IMR-90 (cell line): ENCODE data around the gene TRAF7. TPM values are rescaled to one million over a fixed set of nuclear protein-coding genes. Genes with fewer than 3 reads are reported as not detected.

ENCODE experiments used
- ATAC-seq: fragments of 200-7000 bp; cut with Tn5 transposase; 2 replicates; pipeline ENCODE4 v1.9.1; 2020; ENCODE audit warnings: low read depth, mild to moderate bottlenecking, moderate library complexity
- BruUV-seq: library from RNA; stranded (reverse); fragments of 400-500 nt; replicated peaks from 2 replicates; lab custom pipeline; 2021; lab: Mats Ljungman, UMichigan
- CTCF ChIA-PET: fragments of 300-600 bp; formaldehyde crosslinking; extraction: SDS; loops from one replicate; lab custom pipeline; 2021; ENCODE audit warnings: antibody characterized with exemption; lab: Yijun Ruan, JAX
- POLR2A ChIA-PET: fragments of 300-600 bp; sonication (Branson Sonifier 250); formaldehyde crosslinking; loops from one replicate; lab custom pipeline; 2022; ENCODE audit warnings: antibody characterized with exemption; ENCODE audit not compliant: unreplicated experiment; lab: Charles Lee
- DNase-seq: peaks from one replicate; pipeline ENCODE4 v3.0.0; 2013
- H2AFZ ChIP-seq: replicated peaks from 2 replicates; pipeline ENCODE3; 2013; ENCODE audit warnings: low read length, mild to moderate bottlenecking; ENCODE audit not compliant: poor library complexity
- H2AK5ac ChIP-seq: 2 replicates; pipeline ENCODE4 v1.6.1; 2013; ENCODE audit warnings: low read depth, low read length, inconsistent platforms
- H2AK9ac ChIP-seq: replicated peaks from 2 replicates; pipeline ENCODE3; 2013; ENCODE audit warnings: mild to moderate bottlenecking, low read depth, low read length, moderate library complexity; ENCODE audit not compliant: poor library complexity
- H2BK120ac ChIP-seq: 2 replicates; pipeline ENCODE4 v1.6.1; 2013; ENCODE audit warnings: low read depth, low read length, inconsistent platforms
- H2BK15ac ChIP-seq: 3 replicates; pipeline ENCODE4 v1.6.1; 2013; ENCODE audit warnings: low read depth, low read length, inconsistent platforms
- H2BK20ac ChIP-seq: 2 replicates; pipeline ENCODE4 v1.6.1; 2013; ENCODE audit warnings: low read depth, mild to moderate bottlenecking, inconsistent platforms, low read length, moderate library complexity
- H2BK5ac ChIP-seq: 2 replicates; pipeline ENCODE4 v1.6.1; 2013; ENCODE audit warnings: mild to moderate bottlenecking, low read depth, low read length, inconsistent platforms; ENCODE audit not compliant: poor library complexity, severe bottlenecking
- H3K14ac ChIP-seq: replicated peaks from 2 replicates; pipeline ENCODE4 v1.6.1; 2013; ENCODE audit warnings: low read depth, low read length, inconsistent platforms
- H3K18ac ChIP-seq: 2 replicates; pipeline ENCODE4 v1.6.1; 2013; ENCODE audit warnings: low read depth, low read length, control low read depth
- H3K23ac ChIP-seq: 2 replicates; pipeline ENCODE4 v1.6.1; 2013; ENCODE audit warnings: low read depth, low read length, inconsistent platforms
- H3K27ac ChIP-seq: 2 replicates; pipeline ENCODE4 v1.5.1; 2013; ENCODE audit warnings: mild to moderate bottlenecking, control low read depth, low read length; ENCODE audit not compliant: insufficient read depth
- H3K27me3 ChIP-seq: 2 replicates; pipeline ENCODE4 v1.6.1; 2013; ENCODE audit warnings: low read length; ENCODE audit not compliant: control insufficient read depth, insufficient read depth
- H3K36me3 ChIP-seq: 2 replicates; pipeline ENCODE4 v1.6.1; 2013; ENCODE audit warnings: low read length, mixed read lengths; ENCODE audit not compliant: control insufficient read depth, insufficient read depth
- H3K4ac ChIP-seq: 2 replicates; pipeline ENCODE4 v1.6.1; 2013; ENCODE audit warnings: low read depth, low read length, inconsistent platforms
- H3K4me1 ChIP-seq: 2 replicates; pipeline ENCODE4 v1.6.1; 2013; ENCODE audit warnings: low read length, mixed read lengths; ENCODE audit not compliant: control insufficient read depth, insufficient read depth
- H3K4me2 ChIP-seq: 2 replicates; pipeline ENCODE4 v1.6.1; 2013; ENCODE audit warnings: low read depth, mild to moderate bottlenecking, control low read depth, low read length, moderate library complexity
- H3K4me3 ChIP-seq: 2 replicates; pipeline ENCODE4 v1.5.1; 2013; ENCODE audit warnings: low read depth, mild to moderate bottlenecking, control low read depth, low read length, moderate library complexity; ENCODE audit not compliant: insufficient read depth
- H3K56ac ChIP-seq: 2 replicates; pipeline ENCODE4 v1.6.1; 2013; ENCODE audit warnings: low read length, inconsistent platforms; ENCODE audit not compliant: insufficient read depth; ENCODE audit errors: extremely low read depth
- H3K79me1 ChIP-seq, 2 experiments: 2 replicates each; pipeline ENCODE4 v1.6.1; 2013; ENCODE audit warnings: low read length in 2 of 2, inconsistent platforms in 1 of 2, low read depth in 1 of 2
- H3K9ac ChIP-seq: 2 replicates; pipeline ENCODE4 v1.6.1; 2013; ENCODE audit warnings: low read depth, low read length, control low read depth
- H3K9me1 ChIP-seq: 2 replicates; pipeline ENCODE4 v1.6.1; 2013; ENCODE audit warnings: low read length, inconsistent platforms; ENCODE audit not compliant: insufficient read depth
- H3K9me3 ChIP-seq: 2 replicates; pipeline ENCODE4 v1.6.1; 2013; ENCODE audit warnings: low read length; ENCODE audit not compliant: control insufficient read depth, insufficient read depth
- H4K20me1 ChIP-seq: 2 replicates; pipeline ENCODE4 v1.6.1; 2013; ENCODE audit warnings: low read length, inconsistent platforms; ENCODE audit not compliant: insufficient read depth
- H4K5ac ChIP-seq: 2 replicates; pipeline ENCODE4 v1.6.1; 2013; ENCODE audit warnings: mild to moderate bottlenecking, low read depth, low read length, control low read depth
- H4K8ac ChIP-seq, 2 experiments: 2 replicates each; pipeline ENCODE4 v1.6.1; 2013; ENCODE audit warnings: low read depth in 2 of 2, low read length in 2 of 2, control low read depth in 1 of 2, inconsistent platforms in 1 of 2
- H4K91ac ChIP-seq: 2 replicates; pipeline ENCODE4 v1.6.1; 2013; ENCODE audit warnings: low read depth, low read length, inconsistent platforms; ENCODE audit not compliant: insufficient read depth
- BHLHE40 ChIP-seq: fragments of 150-350 bp; IDR thresholded peaks from 2 replicates; pipeline ENCODE4 v1.6.1; 2016; ENCODE audit warnings: mild to moderate bottlenecking, low read depth, low read length
- CEBPB ChIP-seq: IDR thresholded peaks from 2 replicates; pipeline ENCODE4 v1.6.1; 2012; ENCODE audit warnings: low read depth, low read length, improper control_type of control experiment
- CHD1 ChIP-seq: IDR thresholded peaks from 2 replicates; pipeline ENCODE4 v1.6.1; 2012; ENCODE audit warnings: low read depth, low read length, improper control_type of control experiment
- WGBS, 2 experiments: methylation state at CpG; one replicate each; pipeline versions ENCODE4 v1.1.5 to v1.1.7; 2013; ENCODE audit warnings: missing lambda C conversion rate in 2 of 2; ENCODE audit not compliant: insufficient read length in 1 of 2; ENCODE audit errors: extremely low coverage in 2 of 2; 5-methylcytosine and 5-hydroxymethylcytosine counted together
- dilution Hi-C: fragments of 300-500 bp; cut with HindIII; formaldehyde crosslinking; loops from one replicate; pipeline ENCODE4 v1.14.3; 2018; ENCODE audit warnings: low sequenced_read_pairs; ENCODE audit not compliant: unreplicated experiment
- in situ Hi-C: fragments of 300-500 bp; cut with MboI; formaldehyde crosslinking; loops from 3 replicates; pipeline ENCODE4 v1.14.3; 2019; ENCODE audit warnings: low sequenced_read_pairs, inconsistent platforms, mixed read lengths
- intact Hi-C: fragments of 100-400 bp; cut with micrococcal nuclease; formaldehyde crosslinking; loops from 2 replicates; pipeline ENCODE4 v1.10.0; 2022
- polyA plus RNA-seq, 3 experiments: library from polyadenylated mRNA; depleted of rRNA; stranded (reverse); fragments of >200 nt; gene quantifications; 2 replicates each; pipeline ENCODE4 v1.2.3, GENCODE V29; 2012; ENCODE audit warnings: low replicate concordance in 1 of 3
- total RNA-seq: library from RNA; depleted of rRNA; stranded (reverse); fragments of >200 nt; gene quantifications from 2 replicates; pipeline ENCODE4 v1.2.3, GENCODE V29; 2012

The TRAF7 gene
- total and polyA plus RNA-seq, 2 of the 4 experiments (the other 2 are of a cell fraction) = 29.6 to 52.6 TPM

DNA sequence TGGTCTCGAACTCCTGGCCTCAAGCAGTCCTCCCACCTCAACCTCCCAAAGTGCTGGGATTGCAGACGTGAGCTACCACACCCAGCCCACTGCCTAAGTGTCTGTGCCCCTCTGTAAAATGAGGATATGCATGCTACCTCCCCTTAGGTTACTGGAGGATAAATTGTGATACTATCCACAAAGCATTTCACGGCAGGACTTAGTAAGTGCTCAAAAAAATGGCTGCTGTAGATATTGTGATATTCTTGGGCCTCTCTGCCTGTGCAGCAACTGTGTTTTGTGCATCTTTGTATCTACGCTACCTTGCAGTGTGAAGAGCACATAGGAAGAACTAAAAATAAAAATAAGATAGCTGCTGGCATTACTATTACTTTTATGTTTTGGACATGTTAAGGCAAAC lies 42.7 kb downstream of the TRAF7 start:
- no peak overlapping the region for H3K4me2 ChIP-seq
- no peaks in the 10 kb centered on the region for H3K4me1 ChIP-seq
- H2AK5ac ChIP-seq = no peak overlapping the region
- H3K4ac ChIP-seq = no peak overlapping the region
- dilution Hi-C loops (no loop called here), intact Hi-C loops (no loop called here), in situ Hi-C loops (no loop called here)
- no peak overlapping the region for H4K8ac ChIP-seq
- H3K9me1 ChIP-seq = no peaks in the 10 kb centered on the region
- no peak overlapping the region for H2AK9ac ChIP-seq
- no peak overlapping the region for H2AFZ ChIP-seq
- CTCF ChIA-PET = no interaction called here
- POLR2A ChIA-PET = no interaction called here
- no peak overlapping the region for H3K14ac ChIP-seq
- BruUV-seq = no TSS peak
- H3K4me3 ChIP-seq = no peak overlapping the region
- H3K9me3 ChIP-seq = no peaks in the 10 kb centered on the region
- H2BK120ac ChIP-seq = no peak overlapping the region
- H3K9ac ChIP-seq = no peak overlapping the region
- no peak for ATAC-seq
- no peak overlapping the region for H2BK20ac ChIP-seq
- no peaks in the 10 kb centered on the region for H3K79me1 ChIP-seq
- no peak overlapping the region for H4K91ac ChIP-seq
- H2BK15ac ChIP-seq = no peak overlapping the region
- no peak overlapping the region for H3K18ac ChIP-seq
- H3K36me3 ChIP-seq = no peaks in the 10 kb centered on the region
- H3K27ac ChIP-seq = no peak overlapping the region
- no peaks in the 10 kb centered on the region; the same call in 1 of the 2 replicates for H4K20me1 ChIP-seq
- H3K56ac ChIP-seq = no peak overlapping the region
- no peak for DNase-seq
- H2BK5ac ChIP-seq = no peak overlapping the region
- H3K27me3 ChIP-seq = peaks cover 67% of the 10 kb centered on the region
- no peak for TF ChIP-seq CEBPB
- no peak for TF ChIP-seq BHLHE40
- no peak for TF ChIP-seq CHD1
- no peak overlapping the region for H4K5ac ChIP-seq
- peak overlapping the region; percentile 42; the same call in 1 of the 2 replicates for H3K23ac ChIP-seq
- WGBS, 2 experiments = no CpG with 5 or more reads among the region's 4 CpGs
